HG03159 (cell line): ENCODE results near the gene LYZL6.
"Not testable (repeated sequence)": the region's sequence is repeated elsewhere in the genome, so short reads cannot be mapped to it uniquely, and the experiment has no call there.

Source experiments
- ATAC-seq: cut with Tn5 transposase; IDR thresholded peaks from one replicate; pipeline ENCODE4 v1.9.1; 2021; ENCODE audit warnings: mild to moderate bottlenecking, moderate library complexity; ENCODE audit not compliant: unreplicated experiment

LYZL6 gene

DNA sequence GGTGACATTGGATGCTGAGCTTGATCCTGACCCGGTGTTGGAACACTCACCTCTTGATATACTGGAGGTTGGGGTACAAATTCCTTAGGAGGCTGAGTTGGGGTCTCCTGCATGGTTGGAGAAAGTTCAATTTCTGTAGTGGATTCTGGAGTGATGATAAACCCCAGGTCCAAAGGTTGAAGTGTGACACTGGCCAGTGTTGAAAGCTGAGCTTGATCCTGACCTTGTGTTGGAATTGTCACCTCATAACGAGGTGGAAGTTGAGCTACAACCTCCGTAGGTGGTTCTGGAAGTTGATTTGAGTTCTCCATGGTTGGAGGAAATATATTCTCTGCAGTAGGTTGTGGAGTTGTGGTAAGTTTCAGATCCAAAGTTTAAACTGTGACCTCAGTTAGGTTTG lies 34.1 kb downstream of the LYZL6 start:
- no peak for ATAC-seq

DNA sequence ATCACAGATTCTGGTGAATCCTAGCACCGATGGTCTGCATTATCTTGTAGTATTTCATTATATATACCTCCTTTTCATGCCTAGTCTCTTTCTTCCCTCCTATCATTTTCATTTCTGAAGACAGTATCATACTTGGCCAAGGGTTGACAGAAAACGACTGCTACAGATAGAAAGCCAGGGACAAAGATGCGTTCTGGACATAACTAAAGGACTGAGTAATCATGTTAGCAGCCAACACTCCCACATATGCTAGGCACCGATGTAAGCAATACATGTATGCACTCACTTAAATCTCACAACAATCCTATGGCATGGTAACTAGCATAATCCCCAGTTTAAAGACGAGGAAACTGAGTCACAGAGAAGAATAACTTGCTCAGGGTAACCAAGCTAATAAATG lies 35.8 kb downstream of the LYZL6 start:
- ATAC-seq: no peak

DNA sequence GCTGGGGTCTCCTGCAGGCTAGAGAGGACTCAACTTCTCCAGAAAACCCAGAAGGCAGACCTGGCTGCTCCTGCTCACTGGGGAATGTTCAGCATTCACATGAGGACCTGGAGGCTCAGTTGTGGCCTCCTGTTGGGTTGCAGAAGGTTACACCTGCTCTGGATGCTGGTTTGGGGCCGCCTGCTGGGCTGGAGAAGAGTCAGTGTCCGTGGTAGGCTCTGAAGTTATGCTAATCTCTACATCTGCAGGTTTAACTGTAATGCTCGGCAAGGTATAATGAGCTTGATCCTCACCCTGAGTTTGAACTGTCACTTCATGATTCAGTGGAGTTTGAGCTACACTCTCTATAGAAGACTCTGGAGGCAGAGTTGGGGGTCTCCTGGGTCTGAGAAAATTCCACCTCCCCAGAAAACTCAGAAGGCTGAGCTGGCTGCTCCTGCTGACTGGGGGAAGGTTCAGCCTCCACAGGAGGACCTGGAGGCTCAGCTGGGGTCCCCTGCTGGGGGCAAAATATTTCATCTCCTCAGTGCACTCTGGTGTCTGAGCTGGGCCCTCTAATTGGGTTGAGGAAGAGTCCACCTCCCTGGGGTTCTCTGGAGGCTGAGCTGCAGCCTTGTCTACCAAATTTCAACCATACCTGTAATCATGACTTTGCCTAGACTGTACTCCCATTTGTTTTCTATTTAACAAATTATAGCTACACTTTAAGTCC lies 36.4 kb downstream of the LYZL6 start:
- ATAC-seq: no peak

DNA sequence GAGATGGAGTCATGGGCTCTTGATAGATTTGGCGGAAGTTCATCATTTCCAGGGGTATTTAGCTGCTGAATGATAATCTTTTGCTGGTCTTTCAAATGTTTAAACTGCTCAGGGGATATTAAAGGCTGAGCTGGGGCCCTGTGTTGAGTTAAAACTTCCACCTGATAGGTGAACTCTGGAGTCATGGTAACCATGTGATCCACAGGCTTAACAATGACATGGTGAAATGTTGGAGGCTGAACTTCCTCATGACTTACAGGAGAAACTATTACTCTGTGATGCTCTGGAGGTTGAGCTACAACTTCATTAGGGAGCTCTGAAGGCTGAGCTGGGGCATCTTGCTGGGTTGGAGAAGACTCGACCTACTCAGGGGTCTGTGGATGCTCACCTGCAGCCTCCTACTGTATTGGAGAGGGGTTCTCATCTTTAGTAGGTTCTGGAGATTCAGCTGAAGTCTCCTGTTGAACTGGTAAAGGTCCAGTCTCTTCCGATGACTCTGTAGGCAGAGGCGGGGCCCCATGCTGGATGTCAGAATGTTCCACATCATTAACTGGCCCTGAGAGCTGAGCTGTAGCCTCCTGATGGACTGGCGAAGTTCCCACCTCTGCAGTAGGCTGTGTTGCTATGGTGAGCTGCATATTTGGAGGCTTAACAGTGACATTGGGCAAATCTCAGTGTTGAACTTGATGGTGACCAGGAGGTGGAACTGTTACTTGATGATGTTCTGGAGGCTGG lies 37.2 kb downstream of the LYZL6 start:
- ATAC-seq: no peak

DNA sequence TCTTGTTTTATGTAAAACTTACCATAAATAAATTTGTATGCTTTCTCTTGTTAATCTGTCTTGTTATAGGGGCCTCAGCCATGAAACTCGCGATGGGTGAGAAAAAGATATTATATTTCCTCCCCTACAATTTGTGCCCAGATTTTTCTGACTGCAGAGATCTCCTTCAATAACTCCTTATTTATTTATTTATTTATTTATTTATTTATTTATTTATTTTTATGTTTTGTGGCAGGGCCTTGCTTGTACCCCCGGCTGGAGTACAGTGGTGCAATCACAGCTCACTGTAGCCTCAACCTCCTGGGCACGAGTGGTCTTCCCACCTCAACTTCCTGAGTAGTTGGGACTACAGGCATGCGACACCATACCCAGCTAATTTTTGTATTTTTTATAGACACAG lies 40.1 kb downstream of the LYZL6 start:
- no peak for ATAC-seq

DNA sequence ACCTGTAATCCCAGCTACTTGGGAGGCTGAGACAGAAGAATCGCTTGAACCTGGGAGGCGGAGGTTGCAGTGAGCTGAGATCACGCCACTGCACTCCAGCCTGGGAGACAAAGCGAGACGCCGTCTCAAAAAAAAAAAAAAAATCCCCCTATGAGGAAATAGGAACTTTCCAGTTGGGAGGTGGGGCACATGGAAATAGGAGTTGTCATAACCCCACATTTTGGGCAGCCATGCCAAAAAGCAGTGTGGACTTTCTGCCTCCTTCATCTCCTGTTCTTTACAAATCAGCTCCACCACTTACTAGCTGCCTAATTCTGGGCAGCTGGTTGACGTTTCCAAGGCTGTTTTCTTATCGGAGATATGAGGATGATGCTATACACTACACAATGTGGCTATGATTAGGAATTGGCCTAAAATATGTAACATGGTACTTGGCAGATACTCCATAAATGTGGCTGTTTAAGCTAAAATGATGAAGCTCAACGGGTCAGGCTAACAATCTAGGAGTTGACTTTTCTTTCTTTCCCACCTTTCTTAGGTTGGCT lies 41.8 kb downstream of the LYZL6 start:
- ATAC-seq: no peak

DNA sequence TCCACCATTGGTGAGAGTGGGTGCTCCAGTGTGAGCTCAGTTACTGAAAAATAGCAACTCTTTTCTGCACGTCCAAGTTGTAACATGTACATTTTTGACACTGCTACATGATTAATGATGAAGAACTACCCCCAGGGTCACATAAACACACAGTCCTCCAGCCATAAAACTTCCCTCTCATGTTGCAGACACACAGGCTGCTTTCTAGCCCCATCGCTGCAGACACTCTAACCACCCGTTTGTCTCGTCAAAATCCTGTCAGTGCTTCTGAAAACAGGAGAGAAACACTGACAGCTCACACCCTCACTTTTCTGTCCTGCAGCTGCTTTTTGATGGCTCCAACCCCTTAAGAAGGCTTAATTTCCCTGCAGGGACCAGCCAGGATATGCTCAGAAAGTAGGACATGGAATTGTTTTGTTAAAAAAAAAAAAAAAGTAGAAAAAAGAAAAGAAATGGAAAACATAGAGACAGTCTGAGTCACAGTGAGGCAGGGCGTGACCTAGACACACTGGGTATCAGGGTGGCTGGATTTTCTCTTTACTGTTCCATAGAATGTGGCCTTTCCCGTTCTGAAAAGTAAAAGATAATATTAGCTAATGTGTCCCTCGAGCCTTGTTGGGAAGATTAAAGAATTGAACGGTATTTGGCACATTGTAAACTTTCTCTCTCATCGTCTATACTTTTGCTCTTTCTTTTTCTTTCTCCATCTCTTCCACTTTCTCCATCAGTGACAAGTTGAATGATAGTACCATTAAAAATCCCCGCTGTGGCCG lies 42.6 kb downstream of the LYZL6 start:
- ATAC-seq: no peak

DNA sequence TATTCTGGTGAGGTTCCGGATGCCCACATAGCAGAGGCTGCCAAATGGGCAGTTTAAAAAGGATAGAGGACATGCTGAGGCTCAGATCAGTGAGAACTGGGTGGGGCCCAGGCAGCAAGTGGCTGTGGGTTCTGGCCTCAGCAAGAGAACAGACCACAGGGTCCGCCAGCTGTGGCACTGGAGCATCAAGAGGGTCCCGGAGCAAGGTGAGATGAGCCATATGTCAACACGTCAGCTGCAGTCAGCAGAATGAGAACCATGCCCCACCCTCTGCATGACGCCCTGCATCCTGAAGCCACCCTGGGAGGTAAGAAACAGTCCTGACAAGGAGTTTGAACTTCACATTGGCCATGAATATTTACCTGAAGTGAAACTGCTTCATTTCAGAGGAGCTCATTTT lies 43.2 kb downstream of the LYZL6 start:
- ATAC-seq: no peak

DNA sequence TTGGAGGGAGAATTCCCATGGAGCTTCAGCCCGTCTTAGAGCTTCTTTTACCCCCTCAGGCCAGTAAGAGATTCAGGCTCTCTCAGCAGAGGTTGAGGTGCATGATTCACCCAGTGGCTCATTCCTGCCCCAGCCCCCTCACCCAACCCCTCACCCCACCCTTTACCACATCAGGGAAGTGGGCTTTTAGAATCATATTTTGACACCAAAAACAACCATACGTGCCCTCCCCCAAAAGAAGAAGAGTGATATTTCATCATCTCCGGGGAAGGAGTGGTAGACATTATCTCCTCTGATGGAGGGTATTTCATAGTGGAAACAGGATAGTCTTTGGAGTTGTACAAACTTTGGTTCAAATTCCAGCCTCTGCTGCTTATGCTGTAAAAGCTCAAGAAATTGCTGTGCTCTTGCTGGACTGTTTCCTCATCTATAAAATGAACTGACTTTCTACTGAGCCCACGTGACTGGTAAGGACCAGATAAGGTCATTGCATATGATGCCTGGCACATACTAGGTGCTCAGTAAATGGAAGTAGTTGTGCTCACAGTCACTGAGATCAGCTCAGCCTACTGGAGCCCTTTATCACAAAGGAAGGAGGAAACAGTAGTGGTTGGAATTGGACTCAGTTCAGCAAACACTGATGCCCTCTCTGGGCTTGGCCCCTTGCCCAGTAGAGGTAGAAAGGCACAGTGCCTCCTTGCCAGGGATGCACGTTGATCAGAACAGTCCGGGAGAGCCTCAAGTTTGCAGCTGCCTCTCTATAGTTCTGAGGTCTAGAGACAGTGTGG lies 45.0 kb downstream of the LYZL6 start:
- no peak for ATAC-seq

DNA sequence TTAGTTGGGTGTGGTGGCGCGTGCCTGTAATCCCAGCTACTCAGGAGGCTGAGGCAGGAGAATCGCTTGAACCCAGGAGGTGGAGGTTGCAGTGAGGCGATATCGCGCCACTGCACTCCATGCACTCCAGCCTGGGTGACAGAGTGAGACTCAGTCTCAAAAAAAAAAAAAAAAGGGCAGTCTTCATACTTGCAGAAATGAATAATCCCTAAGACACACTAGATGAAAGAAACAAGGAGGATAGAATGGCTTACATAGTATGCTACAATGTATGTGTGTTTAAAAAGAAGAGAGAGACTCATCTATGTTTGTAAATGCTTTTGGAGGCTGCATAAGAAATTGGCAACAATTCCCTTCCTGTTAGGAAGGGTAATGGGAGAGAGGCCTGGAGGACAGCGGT lies 45.7 kb downstream of the LYZL6 start:
- not testable (repeated sequence) for ATAC-seq

DNA sequence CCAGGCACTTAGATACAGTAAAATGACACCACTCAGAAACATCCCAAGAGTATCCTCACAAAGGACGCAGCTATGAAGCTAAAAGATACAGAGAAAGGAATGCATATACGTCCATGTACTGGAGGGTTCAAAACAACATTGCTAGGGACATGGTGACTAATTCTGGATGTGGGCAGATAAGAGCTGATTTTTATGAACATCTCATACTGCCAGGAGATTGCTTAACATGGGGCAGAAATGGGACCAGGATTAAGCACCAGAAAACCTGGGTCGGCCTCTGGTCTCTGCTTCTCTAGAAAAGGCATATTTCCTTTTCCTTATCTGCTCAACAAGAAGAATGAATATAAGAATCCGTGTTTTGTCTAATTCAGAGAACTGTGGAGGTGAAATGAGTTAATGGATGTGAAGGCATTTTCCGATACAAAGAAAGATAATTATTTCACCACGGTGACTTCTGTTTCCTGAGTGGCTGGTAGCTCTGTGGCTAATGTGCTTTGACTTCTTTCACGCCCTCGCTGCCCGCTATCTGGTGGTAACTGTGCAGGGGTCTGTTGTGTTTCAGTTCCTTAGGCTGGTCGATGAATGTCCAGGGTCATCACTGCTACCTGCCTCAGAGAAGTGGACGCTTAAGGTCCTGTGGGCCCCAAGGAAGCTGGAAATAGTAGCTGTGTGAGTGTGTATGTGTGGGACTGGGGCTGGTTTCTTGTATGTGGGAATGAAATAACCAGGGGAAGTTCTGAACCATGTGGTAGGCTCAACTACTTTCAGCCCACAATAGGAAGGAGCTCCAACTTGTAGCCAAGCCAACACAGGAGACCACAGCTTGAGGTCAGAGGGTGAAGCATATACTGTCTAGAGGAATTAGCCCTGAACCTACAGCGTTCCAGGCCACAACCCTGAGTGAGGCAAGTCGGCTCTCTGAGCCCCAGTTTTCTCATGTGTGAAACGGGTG lies 47.6 kb downstream of the LYZL6 start:
- ATAC-seq: no peak

DNA sequence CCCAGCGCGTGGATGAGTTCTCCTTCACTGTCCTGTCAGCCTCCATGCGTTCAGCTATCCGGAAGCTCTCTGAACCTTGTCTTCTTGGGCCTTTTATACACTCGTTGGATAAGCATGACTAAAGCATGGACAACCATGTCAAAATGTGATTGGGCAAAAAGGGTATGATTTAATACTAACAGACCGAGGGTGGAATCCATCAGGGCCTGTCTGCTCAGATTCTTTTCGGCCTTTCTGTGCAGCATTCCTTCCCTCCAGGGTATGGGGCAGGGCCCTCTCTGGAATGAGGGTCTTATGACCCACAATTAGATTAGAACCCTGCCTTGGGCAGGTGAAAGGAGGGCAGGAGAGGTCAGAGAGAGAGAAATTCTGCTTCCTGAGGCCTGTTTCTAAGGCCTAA lies 49.3 kb downstream of the LYZL6 start:
- no peak for ATAC-seq

DNA sequence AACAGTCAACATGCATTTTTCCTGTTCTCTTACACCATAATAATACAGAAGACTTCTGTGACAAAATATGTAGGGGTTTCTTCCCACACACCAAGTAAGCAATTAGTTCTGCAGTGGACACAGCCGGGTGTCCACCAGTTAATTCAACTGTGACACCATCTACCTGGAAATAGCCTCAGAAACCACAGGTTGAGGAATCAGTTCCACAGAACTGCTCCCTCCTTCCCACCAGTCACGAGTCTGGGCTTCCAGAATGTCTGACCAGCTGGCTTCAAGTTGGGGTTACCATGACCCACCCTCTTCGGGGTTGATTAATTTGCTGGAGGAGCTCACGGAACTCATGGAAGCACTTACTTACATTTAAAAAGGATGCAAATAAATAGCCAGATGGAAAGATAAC lies 49.8 kb downstream of the LYZL6 start:
- ATAC-seq: no peak

DNA sequence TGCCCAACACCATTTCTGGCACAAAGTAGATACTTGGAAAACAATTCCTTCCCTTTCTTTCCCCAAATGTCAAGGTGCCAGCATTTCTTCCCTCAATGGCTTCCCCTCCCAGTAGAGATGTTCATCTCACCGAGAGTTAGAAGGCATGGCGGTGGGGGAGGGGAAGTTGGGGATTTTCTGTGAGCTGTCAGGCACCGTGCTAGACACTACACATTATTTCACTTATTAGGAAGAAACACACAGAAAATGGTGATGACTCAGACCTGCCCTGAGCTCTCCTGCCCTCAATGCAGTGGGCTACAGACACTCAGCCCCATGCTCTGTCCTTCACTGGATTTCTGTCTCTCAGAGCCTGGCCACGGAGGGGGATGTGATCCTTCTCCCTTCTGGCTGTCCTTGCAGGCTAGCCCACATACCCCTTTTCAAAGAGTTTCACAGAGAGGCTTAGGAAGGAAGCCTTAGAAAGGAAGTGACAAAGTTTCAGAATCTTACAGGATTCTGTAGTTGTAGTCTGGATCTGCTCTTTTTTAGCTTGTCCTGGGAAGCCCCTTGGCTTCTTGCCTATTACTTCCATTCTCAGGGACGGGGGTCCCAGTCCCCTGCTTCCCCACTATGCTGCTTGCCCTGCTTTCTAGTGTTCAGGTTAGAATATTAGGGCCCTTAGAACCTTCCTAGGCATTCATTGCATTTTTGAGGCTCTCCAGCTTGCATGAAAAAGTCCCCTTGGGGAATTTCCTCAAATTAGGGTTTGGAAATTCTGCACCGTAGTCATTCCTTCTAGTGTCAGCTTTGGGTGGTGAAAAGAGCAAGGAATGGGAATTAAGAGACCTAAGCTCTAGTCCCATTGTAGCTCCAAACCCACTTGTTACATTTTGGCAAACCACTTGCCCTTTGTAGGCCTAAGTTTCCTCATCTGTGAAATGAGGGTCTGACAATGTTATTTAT lies 51.1 kb downstream of the LYZL6 start:
- ATAC-seq: no peak

DNA sequence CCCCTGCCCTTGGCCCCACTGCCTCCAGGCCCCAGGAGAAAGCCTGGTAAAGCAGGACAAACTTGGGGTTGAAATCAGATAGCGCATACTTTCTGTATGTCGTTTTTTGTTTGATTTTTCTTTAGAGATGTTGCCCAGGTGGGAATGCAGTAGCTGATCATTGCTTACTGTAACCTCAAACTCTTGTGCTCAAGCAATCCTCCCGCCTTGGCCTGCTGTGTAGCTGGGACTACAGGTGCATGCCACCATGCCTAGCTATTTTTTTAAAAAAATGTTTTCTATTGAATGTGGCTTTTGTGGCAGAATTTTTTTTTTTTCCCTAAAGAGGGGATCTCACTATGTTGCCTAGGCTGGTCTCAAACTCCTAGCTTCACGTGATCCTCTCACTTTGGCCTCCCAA lies 52.2 kb downstream of the LYZL6 start:
- ATAC-seq: no peak

DNA sequence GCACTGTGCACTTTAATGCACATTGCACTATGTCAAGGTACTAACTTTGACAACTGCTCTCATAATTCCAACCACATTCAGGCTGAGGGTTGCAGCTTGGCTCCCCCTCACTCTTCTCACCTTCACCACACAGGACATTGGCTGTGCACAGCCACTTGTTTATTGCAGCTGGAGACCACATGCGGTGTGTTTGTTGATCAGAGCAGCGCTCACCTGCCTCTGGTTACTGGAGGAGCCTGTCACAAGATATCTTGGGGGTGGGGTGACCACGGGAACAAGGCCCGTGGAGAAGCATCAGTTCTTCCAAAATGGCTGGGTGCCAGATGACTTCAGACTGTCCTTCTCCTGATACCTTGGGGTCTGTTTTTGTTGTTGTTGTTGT lies 52.7 kb downstream of the LYZL6 start:
- no peak for ATAC-seq

DNA sequence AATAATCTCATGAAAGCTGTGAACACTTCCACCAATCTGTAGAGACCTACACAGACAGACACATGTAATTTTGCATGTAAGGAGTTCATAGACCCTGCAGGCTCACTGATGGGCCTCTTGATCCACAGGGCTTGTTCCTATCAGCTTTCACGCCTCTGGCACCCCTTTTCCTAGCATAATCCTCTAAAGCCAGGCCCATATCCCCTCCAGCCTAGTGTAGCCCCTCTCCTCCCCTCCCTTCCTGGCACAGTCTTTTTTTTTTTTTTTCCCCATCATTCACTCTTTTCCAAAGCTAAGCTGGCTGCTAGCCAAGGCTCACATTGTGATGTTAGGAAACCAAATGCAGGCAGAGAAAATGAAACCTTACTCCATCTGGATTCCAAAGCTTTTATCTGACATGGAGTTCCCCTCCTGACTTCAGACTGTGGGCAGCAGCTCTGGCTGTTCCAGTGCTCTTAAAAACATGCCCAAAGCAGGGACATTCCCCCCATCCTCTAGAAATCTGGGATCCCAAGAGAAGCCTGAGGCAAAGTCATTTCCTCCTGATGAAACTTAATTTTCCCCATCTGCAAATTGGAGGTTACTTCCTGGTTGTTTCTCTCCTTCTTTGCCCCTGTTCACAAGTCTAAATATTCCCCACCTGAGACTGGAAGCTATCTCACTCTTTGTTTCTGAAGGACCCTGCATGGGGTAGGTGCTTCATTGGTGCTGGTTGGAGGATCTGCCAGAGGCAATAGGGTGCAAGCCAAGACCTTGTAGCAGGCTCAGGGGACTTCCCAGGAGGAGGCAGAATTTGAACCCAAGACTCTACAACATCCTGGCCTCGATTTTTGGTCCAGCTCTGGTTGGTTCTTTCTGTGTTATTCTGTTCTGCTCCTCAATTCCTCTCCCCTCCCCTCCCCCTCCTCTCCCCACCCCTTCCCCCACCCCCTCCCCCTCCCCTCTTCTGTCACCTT lies 53.4 kb downstream of the LYZL6 start:
- no peak for ATAC-seq

DNA sequence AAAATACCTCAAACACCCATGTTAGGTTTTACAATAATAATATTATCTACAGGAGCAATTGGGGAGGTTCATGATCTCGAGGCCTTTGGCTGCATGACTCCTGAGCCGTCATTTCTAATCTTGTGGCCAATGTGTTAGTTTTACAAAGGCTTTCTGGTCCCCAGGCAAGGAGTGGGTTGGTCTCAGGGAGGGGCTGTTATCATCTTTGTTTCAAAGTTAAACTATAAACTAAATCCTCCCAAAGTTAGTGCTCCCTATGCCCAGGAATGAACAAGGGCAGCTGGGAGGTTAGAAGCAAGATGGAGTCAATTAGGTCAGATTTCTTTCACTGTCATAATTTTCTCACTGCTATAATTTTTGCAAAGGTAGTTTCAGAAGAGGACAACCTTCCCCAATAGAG lies 54.3 kb downstream of the LYZL6 start:
- ATAC-seq: no peak
